Amygdala (tissue), 56 donors: ENCODE results near the gene SQSTM1.

ENCODE experiments used
- DNase-seq, 56 donors: peaks; one replicate each; lab custom pipeline; 2025; lab: John Stamatoyannopoulos, UW

The SQSTM1 gene

GRCh38 chr5:179805070-179805528 lies 15.6 kb upstream of the SQSTM1 start:
- no peak for DNase-seq

GRCh38 chr5:179805529-179806249 lies 15.0 kb upstream of the SQSTM1 start:
- peak in 10 of 56 donors; percentile 37 to 62 (median 54) for DNase-seq

GRCh38 chr5:179806250-179807048 lies 14.3 kb upstream of the SQSTM1 start, which contains the start of gene MGAT4B:
TSS of gene MGAT4B (minus strand) at chr5:179806866. CDS start at chr5:179806583, 283 bp downstream.
- DNase-seq: peak in 36 of 56 donors; percentile 28 to 80 (median 55)

- DNase-seq: no peak
Observed at GRCh38 chr5:179812135-179812825, 8.4 kb upstream of the SQSTM1 start.

GRCh38 chr5:179812997-179813607 lies 7.6 kb upstream of the SQSTM1 start:
- no peak for DNase-seq

GRCh38 chr5:179814090-179814489 lies 6.6 kb upstream of the SQSTM1 start:
- no peak for DNase-seq

- no peak for DNase-seq
Observed at GRCh38 chr5:179815491-179816249, 5.0 kb upstream of the SQSTM1 start.

GRCh38 chr5:179816401-179816795 lies 4.3 kb upstream of the SQSTM1 start:
- no peak for DNase-seq

GRCh38 chr5:179816796-179817469 lies 3.8 kb upstream of the SQSTM1 start:
- peak in 3 of 56 donors; percentile 31 to 38 (median 37) for DNase-seq

GRCh38 chr5:179817470-179817840 lies 3.2 kb upstream of the SQSTM1 start:
- DNase-seq: no peak

- peak in 1 of 56 donors; percentile 58 for DNase-seq
Observed at GRCh38 chr5:179817890-179818745, 2.6 kb upstream of the SQSTM1 start.

GRCh38 chr5:179818746-179819295 lies 1.9 kb upstream of the SQSTM1 start:
- peak; percentile 37 to 96 (median 88) for DNase-seq

GRCh38 chr5:179819296-179820126 lies 1.2 kb upstream of the SQSTM1 start:
- DNase-seq: peak in 45 of 56 donors; percentile 29 to 85 (median 69)

- DNase-seq: peak in 2 of 56 donors; percentile 57 to 67
Observed at GRCh38 chr5:179820127-179820482, 600 bp upstream of the SQSTM1 start.

GRCh38 chr5:179821298-179822058 lies 773 bp downstream of the SQSTM1 start:
- DNase-seq: peak; percentile 12 to 92 (median 82)

- DNase-seq: no peak
Observed at GRCh38 chr5:179822059-179822432, 1.3 kb downstream of the SQSTM1 start.
